Right lobe of liver (tissue), 4 donors: Measurements from ENCODE around the gene DLEC1.

Source experiments
- CTCF ChIP-seq, 4 donors: fragments of 200-600 bp in 3 of 4; fragments of 450-650 bp in 1 of 4; IDR thresholded peaks; one replicate each; pipeline versions ENCODE4 v1.5.1 to v1.8.0; 2016 to 2022; ENCODE audit warnings: antibody characterized with exemption in 4 of 4, mild to moderate bottlenecking in 2 of 4
- POLR2A ChIP-seq: fragments of 450-650 bp; IDR thresholded peaks from one replicate; pipeline ENCODE4 v1.6.1; 2017; ENCODE audit warnings: antibody characterized with exemption, mild to moderate bottlenecking
- donor health status: DM: no; HTN: no; CAD: no.
- donor health status: DM: no; HTN: no; CAD: no.
- donor health status: DM: no; HTN: yes; CAD: no.

- no peak for TF ChIP-seq CTCF (IDR thresholded peaks at IDR 0.05)
- TF ChIP-seq POLR2A = no peak
Observed at GRCh38 chr3:38098376-38098723, 59.3 kb downstream of the DLEC1 start.
